Gastroesophageal sphincter (tissue), 3 donors: ENCODE results near the gene ITGA5.

Source experiments
- POLR2AphosphoS5 ChIP-seq: sonication (generic); formaldehyde crosslinking; IDR thresholded peaks from one replicate; pipeline ENCODE4 v1.6.1; 2017; ENCODE audit warnings: antibody characterized with exemption
- TF ChIP-seq, protein P1 (sequence below), 4 experiments: fragments of 200-600 bp in 2 of 4; fragments of 450-650 bp in 2 of 4; sonication (generic) in 1 of 4; IDR thresholded peaks; one replicate each; pipeline ENCODE4 v1.5.1; 2017 to 2019; ENCODE audit warnings: antibody characterized with exemption in 4 of 4, mild to moderate bottlenecking in 2 of 4, moderate library complexity in 2 of 4

DNA sequence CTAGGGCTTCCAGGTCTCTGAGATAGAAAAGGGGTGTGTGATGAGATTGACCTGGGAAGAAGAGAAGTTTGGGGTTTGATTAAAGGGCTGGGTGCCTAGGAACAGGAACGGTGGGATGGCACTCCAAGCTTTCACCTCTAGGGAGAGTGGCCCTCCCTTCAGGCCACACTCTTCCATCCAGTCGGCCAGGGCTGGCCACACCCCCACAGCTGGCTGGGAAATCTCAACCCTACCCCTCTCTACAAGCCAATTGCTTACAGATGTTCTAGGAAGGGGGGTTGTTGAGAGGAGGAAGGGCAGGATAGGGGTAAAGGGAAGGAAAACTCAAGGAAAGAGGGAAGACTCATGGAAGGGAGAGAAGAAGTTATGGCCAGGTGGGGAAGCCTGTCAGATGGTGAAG is 6.6 kb upstream of the ITGA5 start:
- TF ChIP-seq, protein P1, sequence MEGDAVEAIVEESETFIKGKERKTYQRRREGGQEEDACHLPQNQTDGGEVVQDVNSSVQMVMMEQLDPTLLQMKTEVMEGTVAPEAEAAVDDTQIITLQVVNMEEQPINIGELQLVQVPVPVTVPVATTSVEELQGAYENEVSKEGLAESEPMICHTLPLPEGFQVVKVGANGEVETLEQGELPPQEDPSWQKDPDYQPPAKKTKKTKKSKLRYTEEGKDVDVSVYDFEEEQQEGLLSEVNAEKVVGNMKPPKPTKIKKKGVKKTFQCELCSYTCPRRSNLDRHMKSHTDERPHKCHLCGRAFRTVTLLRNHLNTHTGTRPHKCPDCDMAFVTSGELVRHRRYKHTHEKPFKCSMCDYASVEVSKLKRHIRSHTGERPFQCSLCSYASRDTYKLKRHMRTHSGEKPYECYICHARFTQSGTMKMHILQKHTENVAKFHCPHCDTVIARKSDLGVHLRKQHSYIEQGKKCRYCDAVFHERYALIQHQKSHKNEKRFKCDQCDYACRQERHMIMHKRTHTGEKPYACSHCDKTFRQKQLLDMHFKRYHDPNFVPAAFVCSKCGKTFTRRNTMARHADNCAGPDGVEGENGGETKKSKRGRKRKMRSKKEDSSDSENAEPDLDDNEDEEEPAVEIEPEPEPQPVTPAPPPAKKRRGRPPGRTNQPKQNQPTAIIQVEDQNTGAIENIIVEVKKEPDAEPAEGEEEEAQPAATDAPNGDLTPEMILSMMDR (IDR thresholded peaks at IDR 0.05) = no peak
- no peak for TF ChIP-seq POLR2AphosphoS5
